HG03196 (cell line): ENCODE measurements around the gene ERG.

Source experiments
- ATAC-seq: cut with Tn5 transposase; IDR thresholded peaks from one replicate; pipeline ENCODE4 v1.9.1; 2021; ENCODE audit not compliant: unreplicated experiment

Gene ERG

DNA sequence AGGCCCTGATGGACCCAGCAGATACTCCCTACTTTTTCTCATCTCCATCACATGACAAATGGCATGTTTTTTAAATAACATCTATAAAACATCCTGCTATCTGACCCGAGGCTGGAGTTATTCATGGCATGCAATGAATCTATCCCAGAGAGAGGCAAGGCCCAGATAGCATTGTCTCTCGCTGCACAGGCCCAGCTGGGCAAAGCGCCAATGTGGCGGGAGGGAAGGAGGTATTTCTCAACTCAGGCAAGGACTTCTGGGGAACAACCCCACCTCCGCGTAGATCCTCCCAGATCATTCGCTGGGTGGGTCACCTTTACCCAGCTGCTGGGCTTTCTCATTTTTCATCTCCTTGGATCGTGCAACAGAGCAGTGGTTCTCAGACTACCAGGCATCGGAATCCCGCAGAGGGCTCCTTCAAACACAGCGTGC is 59.8 kb downstream of the ERG start:
- ATAC-seq: no peak

DNA sequence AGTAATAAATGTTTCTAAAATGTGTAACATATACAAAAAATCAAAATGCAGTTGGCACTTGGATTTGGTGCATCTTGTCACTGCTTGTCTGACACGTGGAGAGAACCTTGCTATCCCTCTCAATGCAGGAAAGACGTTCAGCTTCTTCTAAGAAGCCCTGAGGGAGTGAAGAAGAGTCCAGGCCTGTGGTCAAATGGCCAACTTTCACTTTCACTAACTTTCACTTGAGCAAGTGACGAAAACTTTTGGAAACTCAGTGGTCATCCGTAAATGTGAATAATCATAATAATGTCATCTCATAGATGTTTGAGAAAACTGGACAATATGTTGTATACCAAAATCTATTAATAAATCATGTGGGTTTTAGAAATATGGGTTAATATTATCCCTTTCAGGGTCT is 61.9 kb downstream of the ERG start:
- no peak for ATAC-seq

DNA sequence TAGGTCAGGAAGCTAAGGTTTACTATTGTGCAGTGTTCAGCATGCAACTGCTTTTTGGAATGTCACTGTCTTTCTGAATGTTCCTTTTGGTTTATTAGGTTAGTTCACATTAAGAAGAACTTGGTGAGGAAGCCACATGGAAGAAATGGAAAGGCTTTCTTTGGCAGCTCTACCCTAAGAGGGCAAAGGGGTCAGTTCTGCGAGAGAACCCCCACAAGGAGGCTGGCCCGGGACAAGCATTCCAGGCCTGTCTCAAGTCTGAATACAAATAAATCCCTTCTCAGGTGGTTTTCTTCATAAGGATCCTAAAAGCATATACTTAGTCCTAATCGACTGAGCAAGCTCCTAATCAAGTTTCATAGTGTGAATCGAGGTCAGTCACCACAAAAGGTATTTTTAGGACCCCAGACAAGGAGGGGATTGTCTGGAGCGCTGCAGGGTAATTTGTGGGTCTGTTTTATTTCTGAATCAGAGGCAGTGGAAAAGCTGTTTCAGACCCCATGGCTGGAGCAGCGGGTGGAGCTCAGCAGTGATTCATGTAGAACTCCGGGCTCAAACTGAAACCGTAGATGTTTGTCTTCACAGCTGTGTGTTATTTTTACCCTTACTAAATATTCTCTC is 63.3 kb downstream of the ERG start:
- no peak for ATAC-seq

DNA sequence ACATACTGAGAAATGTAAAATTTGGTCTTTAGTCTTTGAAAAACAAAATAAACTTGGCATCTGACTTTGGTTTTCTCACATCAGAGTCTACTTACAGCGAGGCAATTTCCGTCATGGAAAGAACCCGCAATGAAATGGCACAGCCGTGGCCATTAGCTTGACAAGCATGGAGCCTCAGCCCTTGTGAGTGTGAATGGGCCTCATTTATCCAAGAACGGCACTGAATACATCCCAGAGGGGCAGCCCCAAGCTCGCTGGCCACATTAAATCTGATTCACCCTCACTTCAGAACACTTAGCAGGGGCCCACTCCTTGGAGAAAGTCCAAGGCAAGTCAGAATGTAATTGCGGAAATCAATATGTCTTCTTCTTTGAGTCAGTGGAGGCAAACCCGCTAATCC is 64.8 kb downstream of the ERG start:
- ATAC-seq: no peak

DNA sequence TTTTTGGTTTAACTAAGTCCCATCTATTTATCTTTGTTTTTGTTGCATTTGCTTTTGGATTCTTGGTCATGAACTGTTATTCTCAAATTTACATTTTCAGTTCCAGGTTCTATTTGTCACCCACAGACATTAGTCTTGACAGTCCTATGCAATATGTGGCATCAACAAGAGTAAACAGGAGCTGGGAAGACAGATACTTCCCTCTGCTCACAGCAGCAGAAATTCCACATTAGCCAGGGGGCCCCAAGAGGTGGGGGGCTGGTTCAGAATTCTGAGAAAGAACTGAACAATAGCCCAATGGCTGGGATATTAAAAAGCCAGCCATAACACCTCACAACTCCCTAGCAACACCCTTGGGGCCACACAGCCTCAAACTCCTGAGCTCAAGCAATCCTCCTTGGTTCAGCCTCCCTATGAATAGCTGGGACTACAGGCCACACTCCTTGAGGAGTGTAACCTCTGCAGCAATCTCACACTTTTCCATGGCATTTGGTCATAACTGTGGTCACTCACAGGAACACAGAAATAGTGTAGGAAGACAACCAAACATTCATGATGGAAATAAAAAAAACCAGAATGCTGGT is 67.8 kb downstream of the ERG start:
- ATAC-seq: no peak

DNA sequence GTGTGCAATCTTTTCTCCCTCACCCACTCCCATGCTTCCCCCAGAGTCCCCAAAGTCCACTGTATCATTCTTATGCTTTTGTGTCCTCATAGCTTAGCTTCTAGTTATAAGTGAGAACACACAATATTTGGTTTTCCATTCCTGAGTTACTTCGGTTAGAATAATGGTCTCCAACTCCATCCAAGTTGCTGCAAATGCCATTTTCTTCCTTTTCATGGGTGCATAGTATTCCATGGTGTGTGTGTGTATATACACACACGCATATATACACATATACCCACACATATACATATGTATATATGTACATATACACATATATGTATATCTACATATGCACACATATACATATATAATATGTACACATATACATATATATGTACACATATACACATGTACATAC is 69.3 kb downstream of the ERG start:
- ATAC-seq: no peak

DNA sequence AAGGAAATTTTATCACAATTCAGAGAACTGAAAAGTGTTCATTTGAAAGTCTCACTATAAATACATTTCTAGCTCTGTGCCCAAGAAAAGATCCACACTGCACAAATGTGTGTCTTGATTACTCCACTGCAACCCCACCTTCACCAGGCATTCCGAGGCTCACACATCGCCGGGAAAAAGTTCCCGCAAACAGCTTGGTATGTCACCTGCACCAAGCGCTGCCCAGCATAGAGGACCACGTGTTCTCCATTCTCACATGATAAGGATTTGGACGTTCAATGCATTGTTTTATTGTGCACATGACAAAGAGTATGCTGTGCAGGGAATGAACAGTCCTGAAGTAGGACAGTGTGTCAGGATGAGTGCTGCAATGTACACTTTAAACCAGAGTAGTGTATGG is 70.1 kb downstream of the ERG start:
- no peak for ATAC-seq

DNA sequence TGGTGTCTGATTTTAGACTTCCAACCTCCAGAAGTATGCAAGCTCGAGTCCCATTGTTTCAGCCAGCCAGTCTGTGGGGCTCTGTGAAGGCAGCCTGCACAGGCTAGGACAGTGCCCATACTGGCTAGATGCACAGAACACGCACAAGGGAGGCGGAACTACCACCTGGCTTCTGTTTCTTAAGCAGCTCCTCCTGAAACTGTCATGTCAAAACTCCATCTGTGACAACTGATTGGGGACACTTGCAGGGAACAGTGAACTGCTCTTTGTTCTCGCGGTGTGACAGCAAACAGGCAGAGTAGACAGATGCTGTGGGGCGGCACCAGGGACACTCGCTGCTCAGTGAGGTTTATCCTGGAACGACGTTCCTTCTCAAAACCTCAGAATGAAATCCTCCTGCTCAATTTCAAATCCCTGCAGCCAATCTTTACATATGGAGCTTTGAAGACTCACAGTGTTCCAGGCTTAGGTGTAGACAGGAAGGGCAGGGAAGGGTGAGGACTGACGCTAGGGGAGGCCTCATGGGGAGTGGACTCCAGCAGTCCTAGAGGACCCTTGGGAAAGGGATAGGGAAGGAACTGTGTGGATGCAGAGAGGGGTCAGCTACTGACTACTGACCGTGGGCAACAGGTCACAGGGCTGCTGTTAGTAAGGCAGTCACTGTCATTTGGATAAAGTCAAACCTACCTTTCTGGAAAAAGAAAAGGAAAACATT is 73.8 kb downstream of the ERG start:
- no peak for ATAC-seq

DNA sequence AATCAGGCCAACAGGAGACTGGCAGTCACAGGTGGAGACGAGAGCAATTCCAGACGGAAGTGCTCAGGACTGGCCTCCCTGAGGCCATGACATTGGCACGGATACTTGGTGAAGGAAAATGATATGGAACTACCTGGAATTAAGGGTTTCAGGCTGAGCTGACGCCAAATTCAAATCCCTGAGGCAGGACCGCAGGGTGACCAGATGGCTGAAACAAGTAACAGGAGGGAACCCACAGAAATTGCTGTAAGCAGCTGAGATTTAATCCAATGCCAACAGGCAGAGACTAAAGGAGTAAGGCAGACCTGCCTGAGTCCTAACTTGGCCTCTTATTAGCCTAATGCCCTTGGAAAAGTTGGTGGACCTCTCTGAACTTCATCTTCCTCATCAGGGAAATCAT is 76.2 kb downstream of the ERG start:
- no peak for ATAC-seq

DNA sequence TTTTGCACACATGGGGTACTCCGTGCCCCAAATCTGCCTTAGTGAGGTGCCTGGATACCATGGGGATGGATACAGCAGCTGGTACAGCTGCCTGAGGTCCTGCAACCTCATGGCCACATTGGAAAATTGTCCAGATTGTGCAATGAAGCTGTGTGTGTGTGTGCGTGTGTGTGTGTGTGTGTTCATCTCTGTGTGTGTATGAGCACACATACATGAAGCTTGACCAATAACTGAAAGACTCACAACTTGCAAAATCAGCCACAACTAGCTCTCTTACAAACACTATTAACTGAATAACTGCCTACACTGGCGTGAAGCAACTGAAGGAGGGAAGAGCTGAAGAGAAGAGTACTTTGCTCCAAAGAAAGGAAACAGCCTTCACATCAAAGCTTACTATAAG is 78.1 kb downstream of the ERG start:
- no peak for ATAC-seq

DNA sequence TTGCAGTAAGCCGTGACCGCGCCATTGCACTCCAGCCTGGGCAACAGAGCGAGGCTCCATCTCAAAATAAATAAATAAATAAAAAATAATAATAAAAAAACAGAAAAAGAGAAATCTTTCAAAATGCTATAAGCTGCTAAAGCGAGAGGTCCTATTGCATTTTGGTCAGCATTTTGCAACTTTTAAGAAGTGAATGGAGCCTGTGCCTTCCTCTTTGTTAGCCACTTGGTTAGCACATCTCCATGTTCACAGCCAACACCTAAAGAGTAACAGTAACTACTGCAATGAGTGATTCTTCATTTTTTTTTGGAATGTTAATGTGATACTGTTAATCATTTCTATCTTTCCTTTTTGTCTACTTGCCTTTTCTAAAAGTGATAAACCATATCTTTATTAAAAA is 80.6 kb downstream of the ERG start:
- ATAC-seq: no peak

DNA sequence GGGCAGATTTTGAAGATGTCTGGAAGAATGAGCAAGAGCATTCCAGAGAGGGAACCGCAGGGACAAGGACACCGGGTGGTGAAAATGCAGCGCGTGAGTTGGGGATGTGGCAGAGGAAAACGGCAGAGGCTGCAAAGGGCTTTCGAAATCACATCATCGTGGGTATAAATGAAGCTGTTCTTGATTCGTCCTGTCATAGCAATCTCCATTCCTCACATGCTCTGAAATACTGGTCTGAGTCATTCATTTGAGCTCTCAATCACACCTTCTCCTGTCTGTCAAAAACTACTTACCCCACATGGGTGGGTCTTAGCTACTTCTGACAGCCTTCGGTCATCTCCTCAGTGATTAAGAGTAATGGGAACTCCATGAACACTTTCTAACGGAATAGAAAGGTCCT is 81.5 kb downstream of the ERG start:
- ATAC-seq: no peak

DNA sequence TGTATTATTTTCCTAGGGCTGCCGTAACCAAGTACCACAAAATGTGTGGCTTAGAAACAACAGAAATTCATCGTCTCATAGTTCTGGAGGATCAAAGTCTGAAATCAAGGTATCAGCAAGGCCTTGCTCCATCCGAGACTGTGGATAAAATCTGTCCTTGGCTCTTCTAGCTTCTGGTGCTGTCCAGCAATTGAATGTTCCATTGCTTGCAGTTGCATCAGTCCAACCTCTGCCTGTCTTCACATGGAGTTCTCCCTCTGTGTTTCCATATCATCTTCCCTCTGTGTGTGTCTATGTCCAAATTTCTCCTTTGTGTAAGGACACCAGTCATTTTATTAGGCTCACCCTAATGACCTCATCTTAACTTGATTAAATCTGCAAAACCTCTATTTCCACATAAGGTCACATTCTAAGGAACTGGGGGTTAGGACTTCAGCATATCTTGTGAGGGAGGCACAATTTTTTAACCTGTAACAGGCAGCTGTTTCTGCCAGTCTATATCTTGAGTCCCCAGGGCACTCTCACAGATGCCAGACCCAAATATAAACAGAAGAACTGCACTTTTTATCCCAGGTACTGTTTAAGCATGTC is 84.2 kb downstream of the ERG start:
- ATAC-seq: no peak

DNA sequence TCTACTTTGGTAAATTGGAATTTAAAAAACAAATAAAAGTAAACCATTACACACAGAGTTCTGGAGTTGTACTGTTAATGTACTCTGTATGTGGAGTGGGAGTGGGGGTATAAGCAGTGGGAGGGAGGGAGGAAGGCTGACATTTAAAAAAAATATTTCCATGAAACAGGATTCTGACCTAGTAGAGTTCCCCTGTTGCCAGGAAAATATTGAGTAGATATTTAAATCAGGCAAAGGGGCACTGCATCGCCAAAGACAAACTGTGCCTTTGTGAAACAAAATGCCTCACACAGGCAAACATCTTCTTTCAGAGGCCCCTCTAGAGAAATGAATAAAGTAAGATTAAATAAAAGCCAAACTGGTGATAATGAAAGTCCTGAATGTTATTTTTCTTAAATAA is 87.8 kb downstream of the ERG start:
- no peak for ATAC-seq

DNA sequence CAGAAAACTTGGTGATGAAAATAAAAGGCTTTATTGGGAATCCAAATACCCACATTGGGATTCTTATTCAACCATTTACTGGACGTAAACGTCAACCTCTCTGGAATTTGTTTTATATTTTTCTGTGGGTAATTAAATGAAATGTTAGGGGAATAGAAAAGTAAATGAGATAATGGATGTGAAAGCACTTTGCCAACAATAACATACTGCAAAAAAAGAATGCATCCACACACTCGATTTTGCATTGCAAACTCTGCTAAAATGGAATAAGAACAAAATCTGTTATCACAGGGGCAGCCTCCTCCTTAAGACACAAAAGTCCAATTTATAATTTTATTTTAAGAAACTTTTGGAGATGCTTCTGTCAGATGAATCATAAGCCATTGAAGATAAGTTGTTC is 88.4 kb downstream of the ERG start:
- ATAC-seq: no peak

DNA sequence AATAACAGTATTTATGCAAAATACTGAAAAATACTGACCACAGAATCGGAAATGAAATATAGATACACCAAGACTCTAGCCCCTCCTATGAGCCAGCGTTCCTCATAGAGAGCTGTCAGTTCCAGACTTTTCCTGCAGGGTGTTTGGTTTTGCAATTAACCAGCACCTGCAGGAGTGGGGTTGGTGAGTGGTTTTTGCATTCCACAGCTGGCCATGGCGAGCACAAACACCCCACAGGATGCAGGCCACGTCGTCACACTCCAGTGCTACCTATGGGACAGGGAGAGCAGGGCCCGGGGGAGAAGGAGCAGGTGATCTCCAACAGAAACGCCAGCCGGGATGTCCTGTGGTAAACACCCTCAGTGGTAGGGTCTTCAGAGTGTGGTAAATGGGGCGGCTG is 94.1 kb downstream of the ERG start:
- no peak for ATAC-seq

DNA sequence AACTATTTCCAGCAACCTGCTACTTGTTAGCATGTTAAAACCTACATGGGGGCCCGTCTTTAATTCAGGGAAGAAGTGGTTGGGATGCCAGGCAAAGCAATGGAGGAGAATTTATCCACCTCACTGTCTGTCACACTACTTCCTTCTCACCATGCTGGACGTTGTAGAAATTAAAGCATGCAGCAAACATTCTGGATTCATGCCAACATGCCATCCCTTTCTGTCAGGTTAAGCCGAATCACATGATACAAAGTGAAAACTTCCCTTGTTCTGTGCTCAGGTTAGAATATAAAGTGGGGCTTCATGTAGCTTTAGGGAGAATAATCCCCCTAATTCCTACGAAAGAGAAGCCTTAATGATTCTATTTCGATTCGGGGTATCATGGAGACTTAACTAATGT is 95.5 kb downstream of the ERG start:
- ATAC-seq: no peak

DNA sequence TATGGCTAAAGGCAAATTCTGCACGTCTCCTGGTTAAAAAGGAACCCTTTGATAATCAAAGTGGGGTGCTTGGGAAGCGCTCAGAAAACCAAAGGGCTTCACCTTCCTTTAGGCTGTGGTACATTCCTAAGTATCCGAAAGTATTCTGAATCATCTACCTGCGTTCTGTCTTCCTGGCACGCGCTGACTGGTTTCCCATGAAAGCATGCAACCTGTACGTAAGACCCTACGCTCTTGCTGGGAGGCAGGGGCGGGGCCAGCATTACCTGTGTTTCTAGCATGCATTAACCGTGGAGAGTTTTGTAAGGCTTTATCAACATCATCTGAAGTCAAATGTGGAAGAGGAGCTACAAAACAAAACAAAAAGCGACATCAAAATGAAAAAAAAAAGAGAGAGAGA is 96.0 kb downstream of the ERG start:
- no peak for ATAC-seq

DNA sequence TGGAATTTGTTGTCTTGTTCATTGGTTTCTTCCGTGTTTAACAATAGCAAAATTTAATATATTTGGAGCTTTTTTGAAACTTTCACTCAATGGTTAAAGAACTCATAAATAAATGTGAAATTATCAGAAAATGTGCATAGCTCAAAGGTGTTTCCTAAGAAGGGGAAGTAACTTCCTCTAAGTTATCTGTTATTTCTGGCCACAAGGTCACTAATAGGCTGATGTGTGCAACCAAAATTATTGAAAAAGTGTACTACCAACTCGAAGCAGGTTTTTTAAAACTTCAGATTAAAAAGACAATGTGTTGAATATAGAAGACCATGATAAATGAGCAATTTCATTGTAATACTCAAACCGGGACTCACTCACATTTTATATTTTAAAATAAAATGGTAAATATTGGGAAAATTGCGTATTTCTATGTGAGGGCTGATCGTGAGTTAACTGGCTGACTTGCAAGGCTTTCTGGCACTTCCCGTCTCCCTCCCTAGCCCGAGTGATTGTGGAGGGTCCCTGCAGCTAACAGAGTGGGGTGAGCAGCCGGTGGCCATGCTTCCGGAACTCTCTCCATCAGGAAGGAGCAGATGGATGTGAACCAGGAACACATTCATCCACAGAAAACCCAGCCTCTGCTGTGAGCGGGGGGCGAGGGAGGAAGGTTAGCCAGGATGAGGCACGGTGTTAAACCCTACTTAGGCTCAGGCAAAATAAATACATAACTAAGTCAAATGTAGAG is 96.9 kb downstream of the ERG start:
- ATAC-seq: no peak

DNA sequence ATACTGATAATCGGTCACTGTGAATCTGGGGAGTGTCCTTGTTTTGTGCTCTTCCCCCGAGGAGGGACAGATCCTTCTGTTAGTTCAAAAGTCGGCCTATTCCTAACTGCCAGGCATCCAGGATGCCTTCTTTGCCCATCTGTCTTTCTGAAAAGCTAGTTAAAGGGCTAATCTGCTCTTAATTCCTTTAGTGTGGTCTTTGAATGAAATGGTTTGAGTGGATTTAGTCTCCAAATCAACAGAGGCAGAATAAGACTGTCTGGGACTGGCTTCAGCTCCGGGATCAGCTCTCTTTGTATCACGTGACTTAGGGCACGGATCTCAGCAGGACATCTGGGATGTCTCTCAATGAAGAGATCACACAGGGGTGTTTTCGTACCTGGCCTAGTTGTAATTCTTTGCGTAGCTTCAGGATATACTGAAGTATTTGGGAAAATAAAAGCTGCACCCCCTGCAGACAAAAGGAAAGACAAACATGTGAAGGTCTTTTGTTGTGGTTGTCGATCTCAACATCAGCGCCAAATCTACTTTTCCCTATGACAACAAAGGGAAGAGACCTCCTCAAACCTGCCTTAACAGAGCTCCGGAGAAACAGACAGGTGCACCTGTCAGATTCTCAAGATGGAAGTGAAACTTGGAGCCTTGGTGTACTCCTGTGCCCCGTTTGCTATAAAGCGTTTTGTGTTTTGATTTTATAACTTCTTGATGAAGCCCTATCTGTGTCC is 97.9 kb downstream of the ERG start:
- ATAC-seq: no peak

DNA sequence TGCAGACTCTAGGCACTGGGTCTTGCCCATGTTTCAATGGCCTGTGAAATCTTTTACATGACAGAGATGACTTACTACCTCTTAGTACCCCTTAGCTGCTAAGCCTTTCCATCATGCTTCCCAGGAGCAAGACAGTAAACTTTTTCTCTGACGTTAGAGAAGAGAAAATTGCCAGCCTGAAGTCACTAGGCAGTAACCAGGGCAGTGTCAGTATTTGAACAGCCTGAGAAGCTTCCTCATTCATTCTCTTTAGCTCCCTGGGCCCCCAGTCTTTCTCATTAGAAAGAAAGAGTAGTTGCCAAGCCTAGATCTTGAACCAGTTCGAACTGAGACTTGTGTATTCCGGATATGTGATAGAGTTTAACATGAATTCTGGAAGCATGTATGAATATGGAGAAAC is 99.2 kb downstream of the ERG start:
- no peak for ATAC-seq
